Fibroblast of lung (primary cell): ENCODE data around the gene CHTF18. TPM values are rescaled to one million over a fixed set of nuclear protein-coding genes. Genes with fewer than 3 reads are reported as not detected.

Experiments
- DNase-seq, 2 donors: peaks; one replicate each; pipeline versions ENCODE4 v3.0.0 to v3.0.0-alpha.2; 2010; ENCODE audit warnings: low read depth in 2 of 2
- H2AFZ ChIP-seq: 2 replicates; pipeline ENCODE4 v1.5.1; 2012; ENCODE audit warnings: low read length, control low read depth, inconsistent platforms
- H3K27ac ChIP-seq: 2 replicates; pipeline ENCODE4 v1.5.1; 2011; ENCODE audit warnings: low read length, control low read depth; ENCODE audit not compliant: insufficient read depth
- H3K27me3 ChIP-seq: 2 replicates; pipeline ENCODE4 v1.5.1; 2011; ENCODE audit warnings: mild to moderate bottlenecking, low read length; ENCODE audit not compliant: control insufficient read depth, insufficient read depth
- H3K36me3 ChIP-seq: 2 replicates; pipeline ENCODE4 v1.5.1; 2011; ENCODE audit warnings: low read length; ENCODE audit not compliant: control insufficient read depth, insufficient read depth
- H3K4me1 ChIP-seq: 2 replicates; pipeline ENCODE4 v1.5.1; 2011; ENCODE audit warnings: low read length; ENCODE audit not compliant: control insufficient read depth, insufficient read depth; ENCODE audit errors: extremely low read depth
- H3K4me2 ChIP-seq: 2 replicates; pipeline ENCODE4 v1.5.1; 2011; ENCODE audit warnings: low read length, control low read depth; ENCODE audit not compliant: insufficient read depth; ENCODE audit errors: extremely low read depth
- H3K4me3 ChIP-seq, 4 experiments: fragments of 200-600 bp in 1 of 4; sonication (generic) in 1 of 4; replicated peaks in 1 of 4; 2 replicates each; pipeline ENCODE4 v1.5.1; 2011 to 2016; ENCODE audit warnings: low read length in 4 of 4, low read depth in 3 of 4, mild to moderate bottlenecking in 3 of 4, control low read depth in 2 of 4, inconsistent platforms in 1 of 4, mixed read lengths in 1 of 4; ENCODE audit not compliant: insufficient read depth in 1 of 4; ENCODE audit errors: control extremely low read depth in 1 of 4
- H3K79me2 ChIP-seq: 2 replicates; pipeline ENCODE4 v1.5.1; 2012; ENCODE audit warnings: mild to moderate bottlenecking, low read length, inconsistent platforms; ENCODE audit not compliant: control insufficient read depth, insufficient read depth
- H3K9ac ChIP-seq: 2 replicates; pipeline ENCODE4 v1.5.1; 2011; ENCODE audit warnings: mild to moderate bottlenecking, low read length, control low read depth; ENCODE audit not compliant: insufficient read depth
- H3K9me3 ChIP-seq: 2 replicates; pipeline ENCODE4 v1.5.1; 2012; ENCODE audit warnings: low read depth, low read length; ENCODE audit not compliant: control insufficient read depth, insufficient read depth
- H4K20me1 ChIP-seq: 2 replicates; pipeline ENCODE4 v1.5.1; 2011; ENCODE audit warnings: low read length; ENCODE audit not compliant: control insufficient read depth, insufficient read depth; ENCODE audit errors: extremely low read depth
- EZH2 ChIP-seq: IDR thresholded peaks from 2 replicates; pipeline ENCODE4 v1.5.1; 2012; ENCODE audit warnings: low read length, control low read depth, mild to moderate bottlenecking; ENCODE audit errors: missing control alignments
- polyA plus RNA-seq, 2 donors: library from polyadenylated mRNA; depleted of rRNA in 1 of 2; stranded (reverse) in 1 of 2; unstranded in 1 of 2; fragments of >200 nt; gene quantifications; 2 replicates each; pipeline ENCODE4 v1.2.1, GENCODE V29; 2011 to 2012; ENCODE audit warnings: missing spikeins in 1 of 2
- total RNA-seq: library from RNA; depleted of rRNA; stranded (reverse); fragments of >200 nt; gene quantifications from 2 replicates; pipeline ENCODE4 v1.2.1, GENCODE V29; 2014
- TF ChIP-seq, protein P1 (sequence below), 2 donors: IDR thresholded peaks in 1 of 2; conservative IDR thresholded peaks in 1 of 2; 1 replicate in 1 of 2; 2 replicates in 1 of 2; pipeline ENCODE4 v1.5.1; 2011 to 2012; ENCODE audit warnings: low read length in 2 of 2, control low read depth in 1 of 2, inconsistent platforms in 1 of 2, low read depth in 1 of 2, mild to moderate bottlenecking in 1 of 2

Gene CHTF18
- total and polyA plus RNA-seq, 2 donors (not counting 1 experiment from before 2014, with no cell fraction given), result 1.1 to 4.3 TPM

DNA sequence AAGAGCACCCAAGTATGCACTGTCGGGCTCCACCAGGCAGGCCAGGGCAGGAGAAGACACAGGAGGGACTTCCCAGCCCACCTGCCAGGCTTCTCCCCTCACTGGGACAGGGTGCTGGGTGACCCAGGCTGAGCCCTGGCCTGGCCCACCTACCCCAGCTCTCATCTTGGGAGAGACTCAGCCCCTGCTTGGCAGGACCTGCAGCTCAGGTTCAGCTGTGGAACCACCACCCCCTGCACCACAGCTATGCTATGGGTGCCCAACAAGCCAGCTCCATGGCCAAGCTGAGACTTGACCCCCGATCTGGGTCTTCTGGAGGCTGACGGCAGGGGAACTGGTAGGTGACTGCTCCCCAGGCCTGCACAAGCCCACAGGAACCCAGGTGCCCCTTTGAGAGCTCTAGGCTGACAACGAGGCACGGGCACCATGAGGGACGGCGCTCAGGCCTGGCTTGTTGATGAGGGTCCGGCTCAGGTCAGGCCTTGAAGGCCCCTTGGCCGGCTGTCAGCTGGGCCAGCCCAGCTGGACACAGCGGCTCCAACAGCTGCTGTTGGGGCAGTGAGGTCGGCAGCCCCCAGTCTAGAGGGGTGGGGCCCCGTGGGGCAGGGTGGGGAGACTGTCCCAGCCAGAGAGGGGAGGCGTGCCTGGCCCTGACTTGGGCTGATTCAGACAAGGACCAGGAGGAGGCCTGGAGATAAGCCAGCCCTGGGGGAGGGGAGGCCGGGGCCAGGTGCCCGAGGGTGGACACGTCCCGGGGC is 4.8 kb upstream of the CHTF18 start:
- H3K27me3 ChIP-seq, result no peaks in the 10 kb centered on the region
- no peak overlapping the region for H2AFZ ChIP-seq
- no peaks in the 10 kb centered on the region for H3K9me3 ChIP-seq
- no peak for TF ChIP-seq EZH2
- TF ChIP-seq, protein P1, sequence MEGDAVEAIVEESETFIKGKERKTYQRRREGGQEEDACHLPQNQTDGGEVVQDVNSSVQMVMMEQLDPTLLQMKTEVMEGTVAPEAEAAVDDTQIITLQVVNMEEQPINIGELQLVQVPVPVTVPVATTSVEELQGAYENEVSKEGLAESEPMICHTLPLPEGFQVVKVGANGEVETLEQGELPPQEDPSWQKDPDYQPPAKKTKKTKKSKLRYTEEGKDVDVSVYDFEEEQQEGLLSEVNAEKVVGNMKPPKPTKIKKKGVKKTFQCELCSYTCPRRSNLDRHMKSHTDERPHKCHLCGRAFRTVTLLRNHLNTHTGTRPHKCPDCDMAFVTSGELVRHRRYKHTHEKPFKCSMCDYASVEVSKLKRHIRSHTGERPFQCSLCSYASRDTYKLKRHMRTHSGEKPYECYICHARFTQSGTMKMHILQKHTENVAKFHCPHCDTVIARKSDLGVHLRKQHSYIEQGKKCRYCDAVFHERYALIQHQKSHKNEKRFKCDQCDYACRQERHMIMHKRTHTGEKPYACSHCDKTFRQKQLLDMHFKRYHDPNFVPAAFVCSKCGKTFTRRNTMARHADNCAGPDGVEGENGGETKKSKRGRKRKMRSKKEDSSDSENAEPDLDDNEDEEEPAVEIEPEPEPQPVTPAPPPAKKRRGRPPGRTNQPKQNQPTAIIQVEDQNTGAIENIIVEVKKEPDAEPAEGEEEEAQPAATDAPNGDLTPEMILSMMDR (conservative IDR thresholded peaks at IDR 0.05 in 1 of 2, IDR thresholded peaks at IDR 0.05 in 1 of 2; ENCODE audit: low read depth in 1 of 2, low read length in 2 of 2), result no peak
- H3K4me1 ChIP-seq, result peaks cover 3% of the 10 kb centered on the region
- H3K79me2 ChIP-seq, result peaks cover 12% of the 10 kb centered on the region
- no peak overlapping the region for H3K9ac ChIP-seq
- H3K36me3 ChIP-seq, result peaks cover 10% of the 10 kb centered on the region
- H3K27ac ChIP-seq, result no peak overlapping the region
- no peaks in the 10 kb centered on the region for H4K20me1 ChIP-seq
- H3K4me2 ChIP-seq, result no peak overlapping the region
- no peak overlapping the region for H3K4me3 ChIP-seq
- DNase-seq, result peak; percentile 8 to 31

DNA sequence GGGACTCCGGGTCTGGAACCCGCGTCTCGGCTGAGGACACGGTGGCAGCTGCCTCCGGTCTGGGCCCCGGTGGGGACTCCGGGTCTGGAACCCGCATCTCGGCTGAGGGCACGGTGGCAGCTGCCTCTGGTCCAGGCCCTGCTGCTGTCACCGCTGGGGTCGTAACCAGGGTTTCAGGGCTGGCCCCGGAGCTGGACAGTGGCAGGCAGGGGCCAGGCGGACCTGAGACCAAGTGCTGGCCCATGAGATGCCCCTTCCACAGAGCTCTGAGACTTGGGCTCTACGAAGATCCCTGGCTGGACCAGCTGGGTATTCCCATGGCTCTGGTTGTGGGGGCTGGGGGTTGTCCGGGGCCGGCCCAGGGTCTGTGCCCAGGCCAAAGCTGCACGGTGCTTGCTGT is 4.0 kb upstream of the CHTF18 start:
- no peak overlapping the region for H3K9ac ChIP-seq
- no peak for DNase-seq
- no peak overlapping the region for H2AFZ ChIP-seq
- TF ChIP-seq, protein P1 (conservative IDR thresholded peaks at IDR 0.05 in 1 of 2, IDR thresholded peaks at IDR 0.05 in 1 of 2; ENCODE audit: low read depth in 1 of 2, low read length in 2 of 2), result no peak
- no peak for TF ChIP-seq EZH2
- H3K9me3 ChIP-seq, result no peaks in the 10 kb centered on the region
- no peak overlapping the region for H3K4me3 ChIP-seq
- H3K4me1 ChIP-seq, result peaks cover 7% of the 10 kb centered on the region
- H3K4me2 ChIP-seq, result no peak overlapping the region
- peaks cover 19% of the 10 kb centered on the region for H3K79me2 ChIP-seq
- peaks cover 10% of the 10 kb centered on the region for H3K36me3 ChIP-seq
- H4K20me1 ChIP-seq, result no peaks in the 10 kb centered on the region
- no peaks in the 10 kb centered on the region for H3K27me3 ChIP-seq
- H3K27ac ChIP-seq, result no peak overlapping the region

- Histone ChIP-seq H3K79me2 (peaks cover 21% of the 10 kb centered on the region), H3K27ac (no peak overlapping the region), H3K4me3 (no peak overlapping the region), H2AFZ (no peak overlapping the region), H3K36me3 (peaks cover 11% of the 10 kb centered on the region), H3K27me3 (no peaks in the 10 kb centered on the region), H4K20me1 (no peaks in the 10 kb centered on the region), H3K9me3 (no peaks in the 10 kb centered on the region), H3K4me2 (no peak overlapping the region), H3K4me1 (peaks cover 7% of the 10 kb centered on the region), H3K9ac (no peak overlapping the region)
- DNase-seq, result peak; percentile 36 to 41
- TF ChIP-seq, protein P1 (conservative IDR thresholded peaks at IDR 0.05 in 1 of 2, IDR thresholded peaks at IDR 0.05 in 1 of 2; ENCODE audit: low read depth in 1 of 2, low read length in 2 of 2), result peak; percentile 54 to 56
- TF ChIP-seq EZH2, result no peak
Observed at GRCh38 chr16:785563-786535, 2.6 kb upstream of the CHTF18 start.
